Aorta (tissue), 5 donors: ENCODE data around the gene GBP2. TPM values are rescaled to one million over a fixed set of nuclear protein-coding genes. Genes with fewer than 3 reads are reported as not detected.
"Not testable (repeated sequence)": the region's sequence is repeated elsewhere in the genome, so short reads cannot be mapped to it uniquely, and the experiment has no call there.

Experiments
- ATAC-seq: fragments of 200-7000 bp; cut with Tn5 transposase; one replicate; pipeline ENCODE4 v1.9.1; 2022; ENCODE audit warnings: moderate library complexity; ENCODE audit not compliant: low FRiP score
- DNase-seq, 2 donors: peaks; one replicate each; pipeline ENCODE4 v3.0.0-alpha.2; 2020
- H3K27ac ChIP-seq, 2 donors: one replicate each; pipeline ENCODE4 v1.5.1; 2013; ENCODE audit warnings: low read length in 2 of 2, mild to moderate bottlenecking in 2 of 2, moderate library complexity in 2 of 2, control low read depth in 1 of 2, inconsistent platforms in 1 of 2, low read depth in 1 of 2
- H3K27me3 ChIP-seq, 2 donors: one replicate each; pipeline ENCODE4 v1.6.1; 2013; ENCODE audit warnings: control low read depth in 1 of 2, low read length in 1 of 2, mild to moderate bottlenecking in 1 of 2, moderate library complexity in 1 of 2; ENCODE audit not compliant: insufficient read depth in 2 of 2, control insufficient read depth in 1 of 2
- H3K36me3 ChIP-seq, 2 donors: one replicate each; pipeline ENCODE4 v1.6.1; 2013; ENCODE audit warnings: control low read depth in 1 of 2, low read length in 1 of 2, mild to moderate bottlenecking in 1 of 2; ENCODE audit not compliant: insufficient read depth in 2 of 2, control insufficient read depth in 1 of 2
- H3K4me1 ChIP-seq, 2 donors: one replicate each; pipeline ENCODE4 v1.6.1; 2013; ENCODE audit warnings: low read length in 2 of 2, control low read depth in 1 of 2, mild to moderate bottlenecking in 1 of 2, moderate library complexity in 1 of 2; ENCODE audit not compliant: insufficient read depth in 2 of 2, control insufficient read depth in 1 of 2
- H3K4me3 ChIP-seq, 2 donors: one replicate each; pipeline ENCODE4 v1.5.1; 2013; ENCODE audit warnings: low read length in 2 of 2, control low read depth in 1 of 2, mild to moderate bottlenecking in 1 of 2
- H3K9me3 ChIP-seq: one replicate; pipeline ENCODE4 v1.6.1; 2013; ENCODE audit warnings: mild to moderate bottlenecking, low read length; ENCODE audit not compliant: control insufficient read depth
- WGBS, 2 donors: extraction: QIAGEN DNeasy Blood & Tissue Kit; methylation state at CpG; one replicate each; pipeline ENCODE4 v1.1.7; 2013; 5-methylcytosine and 5-hydroxymethylcytosine counted together
- intact Hi-C, 2 donors: fragments of 100-400 bp; cut with DNase I; formaldehyde crosslinking; loops; one replicate each; pipeline versions ENCODE4 v1.14.2 to v1.15.0; 2022
- polyA plus RNA-seq, 2 donors: library from polyadenylated mRNA; stranded (reverse); fragments of 200-250 nt; gene quantifications; one replicate each; pipeline ENCODE4 v1.2.3, GENCODE V29; 2013
- total RNA-seq, 2 donors: library from RNA; stranded (reverse); fragmentation: NEBNext Ultra II Directional; extraction: Animal tissue kit (Norgen Biotek cat#: 25700); gene quantifications; one replicate each; pipeline ENCODE4 v1.2.1, GENCODE V29; 2021
- donor health status: healthy with polysubstance abuse.
- donor health status: Bipolar disorder and iron deficiency.
- donor health status: DM: no; HTN: no; CAD: no.
- donor health status: DM: no; HTN: no; CAD: no.
- donor health status: DM: yes; HTN: yes; CAD: no.

Gene GBP2
- total and polyA plus RNA-seq, 4 donors, result 67.6 to 217 (median 117) TPM

- H3K9me3 ChIP-seq, result no peaks in the 10 kb centered on the region
- no peak for ATAC-seq
- no peak for DNase-seq
- no peak overlapping the region for H3K27ac ChIP-seq
- intact Hi-C loops, result loop anchor here in 1 of 2 donors (10.0 kb wide), 2 partner anchors 269 to 369 kb away; no protein-coding TSS in a partner anchor
- H3K27me3 ChIP-seq, result no peaks in the 10 kb centered on the region
- no peaks in the 10 kb centered on the region for H3K4me1 ChIP-seq
- no peaks in the 10 kb centered on the region for H3K36me3 ChIP-seq
- H3K4me3 ChIP-seq, result no peak overlapping the region
These were observed 40.1 kb downstream of the GBP2 start for GRCh38 chr1:89085781-89086180.

GRCh38 chr1:89081005-89081404 is 44.9 kb downstream of the GBP2 start:
- no peak overlapping the region for H3K4me3 ChIP-seq
- 50 to 66% methylated on average over 3 of the region's 3 CpGs for WGBS, 2 donors
- ATAC-seq, result no peak
- intact Hi-C loops, result loop anchor here in 1 of 2 donors (10.0 kb wide), 2 partner anchors 274 to 374 kb away; no protein-coding TSS in a partner anchor
- no peaks in the 10 kb centered on the region for H3K9me3 ChIP-seq
- H3K36me3 ChIP-seq, result no peaks in the 10 kb centered on the region
- H3K4me1 ChIP-seq, result no peaks in the 10 kb centered on the region
- H3K27me3 ChIP-seq, result no peaks in the 10 kb centered on the region
- no peak for DNase-seq
- no peak overlapping the region for H3K27ac ChIP-seq

- not testable (repeated sequence) for H3K4me1 ChIP-seq, H3K36me3 ChIP-seq, DNase-seq, H3K9me3 ChIP-seq, H3K27me3 ChIP-seq, ATAC-seq, H3K4me3 ChIP-seq, H3K27ac ChIP-seq
- WGBS, 2 donors, result 80 to 81% methylated on average over 7 of the region's 7 CpGs
- intact Hi-C loops, result loop anchor here in 1 of 2 donors (10.0 kb wide), 2 partner anchors 275 to 375 kb away; no protein-coding TSS in a partner anchor
These were observed 45.8 kb downstream of the GBP2 start for GRCh38 chr1:89080068-89080467.

GRCh38 chr1:89072466-89073065 is 53.3 kb downstream of the GBP2 start:
- H3K4me3 ChIP-seq, H3K9me3 ChIP-seq, H3K27me3 ChIP-seq, DNase-seq, intact Hi-C loops, H3K4me1 ChIP-seq, H3K27ac ChIP-seq, H3K36me3 ChIP-seq, ATAC-seq: not testable (repeated sequence)
- WGBS, 2 donors, result 70 to 76% methylated on average over 8 of the region's 8 CpGs

- 89 to 90% methylated on average over 1 of the region's 1 CpG for WGBS, 2 donors
- no peak overlapping the region for H3K27ac ChIP-seq
- H3K9me3 ChIP-seq, result no peaks in the 10 kb centered on the region
- H3K4me3 ChIP-seq, result no peak overlapping the region
- DNase-seq (no peak), ATAC-seq (peak; percentile 46)
- no peaks in the 10 kb centered on the region for H3K4me1 ChIP-seq
- no peaks in the 10 kb centered on the region for H3K36me3 ChIP-seq
- intact Hi-C loops, result no loop called here
- H3K27me3 ChIP-seq, result no peaks in the 10 kb centered on the region
These were observed 55.4 kb downstream of the GBP2 start for GRCh38 chr1:89070509-89070908.

GRCh38 chr1:89069951-89070350 is 56.0 kb downstream of the GBP2 start:
- H3K27ac ChIP-seq, result no peak overlapping the region
- no peak for DNase-seq
- H3K4me1 ChIP-seq, result no peaks in the 10 kb centered on the region
- intact Hi-C loops, result loop anchor here in 1 of 2 donors (5.0 kb wide), 1 partner anchor 73 kb away; no protein-coding TSS in a partner anchor
- 81 to 84% methylated on average over 2 of the region's 2 CpGs for WGBS, 2 donors
- H3K27me3 ChIP-seq, result no peaks in the 10 kb centered on the region
- no peaks in the 10 kb centered on the region for H3K9me3 ChIP-seq
- H3K36me3 ChIP-seq, result no peaks in the 10 kb centered on the region
- no peak for ATAC-seq
- peak overlapping the region in 1 of 2 donors; percentile 8 for H3K4me3 ChIP-seq

- H3K27ac ChIP-seq, result no peak overlapping the region
- DNase-seq (no peak), ATAC-seq (no peak)
- H3K27me3 ChIP-seq, result no peaks in the 10 kb centered on the region
- H3K4me1 ChIP-seq, result no peaks in the 10 kb centered on the region
- H3K4me3 ChIP-seq, result no peak overlapping the region
- no peaks in the 10 kb centered on the region for H3K9me3 ChIP-seq
- intact Hi-C loops, result loop anchor here in 1 of 2 donors (5.0 kb wide), 1 partner anchor 71 kb away; no protein-coding TSS in a partner anchor
- no peaks in the 10 kb centered on the region for H3K36me3 ChIP-seq
These were observed 57.6 kb downstream of the GBP2 start for GRCh38 chr1:89068291-89068690.

- H3K9me3 ChIP-seq, result no peaks in the 10 kb centered on the region
- H3K4me3 ChIP-seq, result peak within 1 kb of the TSS; percentile 94 to 98
- no peaks in the 10 kb centered on the region for H3K27me3 ChIP-seq
- DNase-seq (no peak), ATAC-seq (peak; percentile 92)
- WGBS, 2 donors, result 13 to 18% methylated on average over 4 of the region's 4 CpGs
- H3K4me1 ChIP-seq, result no peaks in the 10 kb centered on the region
- intact Hi-C loops, result loop anchor here in 1 of 2 donors (5.0 kb wide), 1 partner anchor 68 kb away; no protein-coding TSS in a partner anchor
- peak within 1 kb of the TSS; percentile 15 to 98 for H3K27ac ChIP-seq
- no peaks in the 10 kb centered on the region for H3K36me3 ChIP-seq
These were observed 60.6 kb downstream of the GBP2 start, which contains the start of gene GBP1 for GRCh38 chr1:89065079-89065868. Gene GBP1, minus strand, starts transcription at chr1:89065208. Its CDS starts 1,974 bp downstream, at chr1:89063234.
